GM23338 (cell line): ENCODE measurements around the gene KCNQ5. TPM values are rescaled to one million over a fixed set of nuclear protein-coding genes. Genes with fewer than 3 reads are reported as not detected.

Experiments
- ATAC-seq: fragments of 200-7000 bp; cut with Tn5 transposase; 3 replicates; pipeline ENCODE4 v1.9.1; 2020
- DNase-seq: peaks from one replicate; pipeline ENCODE4 v3.0.0-alpha.2; 2015; ENCODE audit warnings: low spot score
- H2AFZ ChIP-seq: fragments of 200-600 bp; sonication (generic); 2 replicates; pipeline ENCODE4 v1.8.0; 2016; ENCODE audit warnings: antibody characterized with exemption, mild to moderate bottlenecking, moderate library complexity
- H3F3A ChIP-seq: fragments of 200-600 bp; sonication (generic); replicated peaks from 2 replicates; pipeline ENCODE4 v1.8.0; 2017; ENCODE audit warnings: antibody characterized with exemption, mixed run types, low read depth
- H3K27ac ChIP-seq: fragments of 200-600 bp; sonication (generic); 2 replicates; pipeline ENCODE4 v1.6.1; 2016; ENCODE audit warnings: low read depth
- H3K27me3 ChIP-seq: fragments of 200-600 bp; sonication (generic); 2 replicates; pipeline ENCODE4 v1.8.0; 2016; ENCODE audit warnings: mild to moderate bottlenecking, mixed run types, moderate library complexity; ENCODE audit not compliant: insufficient read depth
- H3K36me3 ChIP-seq: fragments of 200-600 bp; sonication (generic); 2 replicates; pipeline ENCODE4 v1.8.0; 2016; ENCODE audit warnings: mild to moderate bottlenecking; ENCODE audit not compliant: insufficient read depth
- H3K4me1 ChIP-seq: fragments of 200-600 bp; sonication (generic); 2 replicates; pipeline ENCODE4 v1.8.0; 2016; ENCODE audit warnings: mild to moderate bottlenecking, moderate library complexity; ENCODE audit not compliant: insufficient read depth
- H3K4me2 ChIP-seq: fragments of 200-600 bp; sonication (generic); 2 replicates; pipeline ENCODE4 v1.7.1; 2017; ENCODE audit warnings: mixed run types
- H3K4me3 ChIP-seq: fragments of 200-600 bp; sonication (generic); 2 replicates; pipeline ENCODE4 v1.6.1; 2016; ENCODE audit warnings: mixed run types
- H3K79me2 ChIP-seq: fragments of 200-600 bp; sonication (generic); replicated peaks from 2 replicates; pipeline ENCODE4 v1.8.0; 2017; ENCODE audit warnings: mild to moderate bottlenecking; ENCODE audit not compliant: insufficient read depth
- H3K9me2 ChIP-seq: fragments of 200-600 bp; sonication (generic); 2 replicates; pipeline ENCODE4 v1.8.0; 2017; ENCODE audit not compliant: insufficient read depth
- H4K20me1 ChIP-seq: fragments of 200-600 bp; sonication (generic); replicated peaks from 2 replicates; pipeline ENCODE4 v1.8.0; 2017; ENCODE audit warnings: mild to moderate bottlenecking; ENCODE audit not compliant: insufficient read depth
- H3K27ac Mint-ChIP-seq: 2 replicates; pipeline ENCODE4 v1.8.0; 2020; ENCODE audit warnings: inconsistent platforms, mild to moderate bottlenecking, moderate library complexity, mixed read lengths
- H3K27me3 Mint-ChIP-seq: 3 replicates; pipeline ENCODE4 v1.8.0; 2022; ENCODE audit warnings: low read depth, mild to moderate bottlenecking, moderate library complexity, mixed read lengths, inconsistent platforms; ENCODE audit not compliant: insufficient read depth, poor library complexity
- H3K36me3 Mint-ChIP-seq: 3 replicates; pipeline ENCODE4 v1.8.0; 2021; ENCODE audit warnings: low read depth, mild to moderate bottlenecking, inconsistent platforms, moderate library complexity, mixed read lengths
- H3K4me1 Mint-ChIP-seq: 3 replicates; pipeline ENCODE4 v1.8.0; 2020; ENCODE audit warnings: mild to moderate bottlenecking, inconsistent platforms, mixed read lengths
- H3K4me3 Mint-ChIP-seq: 3 replicates; pipeline ENCODE4 v1.8.0; 2021; ENCODE audit warnings: moderate library complexity, mild to moderate bottlenecking, inconsistent platforms, mixed read lengths
- H3K9me3 Mint-ChIP-seq: 3 replicates; pipeline ENCODE4 v1.8.0; 2020; ENCODE audit warnings: moderate library complexity, mild to moderate bottlenecking, inconsistent platforms, mixed read lengths
- CREB1 ChIP-seq: fragments of 250-450 bp; sonication (Bioruptor Pico); IDR thresholded peaks from 2 replicates; pipeline ENCODE4 v1.5.0; 2020; ENCODE audit warnings: low read depth, mild to moderate bottlenecking, moderate library complexity
- EZH2phosphoT487 ChIP-seq: fragments of 200-600 bp; sonication (generic); IDR thresholded peaks from one replicate; pipeline ENCODE4 v1.8.1; 2018; ENCODE audit warnings: antibody characterized with exemption; ENCODE audit not compliant: unreplicated experiment
- JUNB ChIP-seq: IDR thresholded peaks from one replicate; pipeline ENCODE4 v1.6.1; 2016; ENCODE audit warnings: antibody characterized with exemption; ENCODE audit not compliant: unreplicated experiment
- POLR2AphosphoS5 ChIP-seq: IDR thresholded peaks from 2 replicates; pipeline ENCODE4 v1.6.1; 2016; ENCODE audit warnings: antibody characterized with exemption, low read depth
- STAT1 ChIP-seq: IDR thresholded peaks from one replicate; pipeline ENCODE4 v1.6.1; 2016; ENCODE audit warnings: antibody characterized with exemption; ENCODE audit not compliant: unreplicated experiment
- ZNF114 ChIP-seq: fragments of 250-450 bp; sonication (Bioruptor Pico); IDR thresholded peaks from 2 replicates; pipeline ENCODE4 v1.5.0; 2020; ENCODE audit warnings: mild to moderate bottlenecking, moderate library complexity
- ZNF331 ChIP-seq: fragments of 250-450 bp; sonication (Bioruptor Pico); IDR thresholded peaks from 2 replicates; pipeline ENCODE4 v1.5.0; 2020; ENCODE audit warnings: low read depth, mild to moderate bottlenecking, moderate library complexity
- polyA plus RNA-seq: library from polyadenylated mRNA; unstranded; fragments of >200 nt; fragmentation: Nextera tagmentation; extraction: Ambion mirVana; gene quantifications from 2 replicates; pipeline ENCODE4 v1.2.1, GENCODE V29; 2016
- total RNA-seq: library from RNA; depleted of rRNA; stranded (reverse); fragments of >200 nt; shearing (Covaris generic); gene quantifications from 2 replicates; pipeline ENCODE4 v1.2.3, GENCODE V29; 2014
- TF ChIP-seq, protein P1 (sequence below), 2 experiments: fragments of 200-600 bp in 1 of 2; sonication (generic) in 1 of 2; conservative IDR thresholded peaks; 2 replicates each; pipeline versions ENCODE4 v1.5.1 to v1.6.1; 2016 to 2017; ENCODE audit warnings: antibody characterized with exemption in 2 of 2, low read depth in 2 of 2, mild to moderate bottlenecking in 2 of 2, moderate library complexity in 1 of 2
- TF ChIP-seq, protein P2 (sequence below): fragments of 250-450 bp; sonication (Bioruptor Pico); IDR thresholded peaks from 2 replicates; pipeline ENCODE4 v1.5.0; 2020; ENCODE audit warnings: mild to moderate bottlenecking, moderate library complexity

Gene KCNQ5
- total and polyA plus RNA-seq, 2 experiments from 2014 or later, result 0.68 to 0.87 TPM

DNA sequence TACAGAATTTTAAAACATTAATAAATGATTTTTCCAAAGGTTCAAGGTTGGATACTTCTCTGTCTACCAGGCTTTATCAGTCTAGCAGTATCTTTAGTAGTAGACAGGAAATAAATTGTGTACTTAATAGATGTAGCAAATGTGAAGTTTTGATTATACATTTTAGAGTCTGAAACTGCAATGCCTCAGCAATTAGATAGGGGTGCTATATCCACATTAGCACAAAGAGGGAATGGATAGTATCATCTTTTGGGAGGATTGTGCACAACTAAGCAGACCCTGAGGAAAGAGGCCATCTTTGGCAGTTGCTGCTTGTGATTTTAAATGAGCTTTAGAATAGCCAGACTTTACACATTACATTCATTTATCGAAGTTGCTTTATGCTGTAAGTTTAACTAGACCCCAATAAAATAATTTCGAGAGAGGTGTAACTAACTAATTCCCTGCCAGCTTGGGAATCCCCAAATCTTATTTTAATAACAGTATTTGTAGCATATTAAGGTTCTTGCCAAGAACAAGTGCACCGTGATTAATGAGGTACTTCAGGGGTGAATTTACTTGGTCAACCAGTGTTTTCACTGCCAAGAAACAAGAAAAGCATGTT is 2.8 kb downstream of the KCNQ5 start:
- Histone ChIP-seq H3K36me3 (no peaks in the 10 kb centered on the region), H3F3A (no peaks in the 10 kb centered on the region), H3K27me3 (peaks cover 49% of the 10 kb centered on the region), H3K4me2 (no peak overlapping the region), H2AFZ (no peak overlapping the region), H3K4me1 (peaks cover 19% of the 10 kb centered on the region), H4K20me1 (no peaks in the 10 kb centered on the region), H3K79me2 (no peaks in the 10 kb centered on the region), H3K9me2 (no peaks in the 10 kb centered on the region), H3K27ac (no peak overlapping the region), H3K4me3 (no peak overlapping the region)
- peaks cover 19% of the 10 kb centered on the region for H3K4me1 Mint-ChIP-seq
- DNase-seq (peak; percentile 48), ATAC-seq (no peak)
- H3K36me3 Mint-ChIP-seq, result no peaks in the 10 kb centered on the region
- peaks cover 37% of the 10 kb centered on the region for H3K27me3 Mint-ChIP-seq
- H3K9me3 Mint-ChIP-seq, result no peaks in the 10 kb centered on the region; the same call in 1 of the 3 replicates
- no peak overlapping the region for H3K27ac Mint-ChIP-seq
- no peak overlapping the region for H3K4me3 Mint-ChIP-seq
- no peak for TF ChIP-seq STAT1
- TF ChIP-seq ZNF114 (CRISPR knock-in tag), result no peak
- no peak for TF ChIP-seq EZH2phosphoT487
- TF ChIP-seq, protein P1, sequence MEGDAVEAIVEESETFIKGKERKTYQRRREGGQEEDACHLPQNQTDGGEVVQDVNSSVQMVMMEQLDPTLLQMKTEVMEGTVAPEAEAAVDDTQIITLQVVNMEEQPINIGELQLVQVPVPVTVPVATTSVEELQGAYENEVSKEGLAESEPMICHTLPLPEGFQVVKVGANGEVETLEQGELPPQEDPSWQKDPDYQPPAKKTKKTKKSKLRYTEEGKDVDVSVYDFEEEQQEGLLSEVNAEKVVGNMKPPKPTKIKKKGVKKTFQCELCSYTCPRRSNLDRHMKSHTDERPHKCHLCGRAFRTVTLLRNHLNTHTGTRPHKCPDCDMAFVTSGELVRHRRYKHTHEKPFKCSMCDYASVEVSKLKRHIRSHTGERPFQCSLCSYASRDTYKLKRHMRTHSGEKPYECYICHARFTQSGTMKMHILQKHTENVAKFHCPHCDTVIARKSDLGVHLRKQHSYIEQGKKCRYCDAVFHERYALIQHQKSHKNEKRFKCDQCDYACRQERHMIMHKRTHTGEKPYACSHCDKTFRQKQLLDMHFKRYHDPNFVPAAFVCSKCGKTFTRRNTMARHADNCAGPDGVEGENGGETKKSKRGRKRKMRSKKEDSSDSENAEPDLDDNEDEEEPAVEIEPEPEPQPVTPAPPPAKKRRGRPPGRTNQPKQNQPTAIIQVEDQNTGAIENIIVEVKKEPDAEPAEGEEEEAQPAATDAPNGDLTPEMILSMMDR (conservative IDR thresholded peaks at IDR 0.05; ENCODE audit: low read depth in 2 of 2), result peak; percentile 58 to 77

DNA sequence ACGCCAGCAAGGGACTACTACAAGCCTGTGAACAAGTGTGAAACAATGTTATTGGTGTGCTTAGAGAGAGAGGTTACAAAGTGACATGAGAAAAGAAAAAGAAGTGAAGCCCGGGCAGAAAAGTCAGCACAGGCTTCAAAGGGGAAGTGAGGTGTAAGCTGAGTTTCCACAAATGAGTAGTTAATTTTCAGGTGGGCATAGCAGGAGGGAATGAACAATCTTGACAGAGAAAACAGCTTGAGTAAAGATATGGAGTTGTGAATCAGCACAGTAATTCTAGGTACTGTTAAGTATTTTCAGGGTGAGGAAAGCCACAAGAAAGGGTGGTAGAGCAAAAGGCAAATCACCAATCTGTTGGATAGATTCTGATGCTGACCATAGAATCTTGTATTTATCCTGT is 4.3 kb downstream of the KCNQ5 start:
- DNase-seq, result no peak
- H3K4me1 Mint-ChIP-seq, result peaks cover 4% of the 10 kb centered on the region
- no peaks in the 10 kb centered on the region; the same call in 1 of the 3 replicates for H3K9me3 Mint-ChIP-seq
- Histone ChIP-seq H3K4me1 (peaks cover 9% of the 10 kb centered on the region; the same call in 1 of the 2 replicates), H3K27me3 (peaks cover 34% of the 10 kb centered on the region), H3K79me2 (no peaks in the 10 kb centered on the region), H3K4me3 (no peak overlapping the region), H3F3A (no peaks in the 10 kb centered on the region), H3K9me2 (no peaks in the 10 kb centered on the region), H3K27ac (no peak overlapping the region), H4K20me1 (no peaks in the 10 kb centered on the region), H2AFZ (no peak overlapping the region), H3K4me2 (no peak overlapping the region), H3K36me3 (no peaks in the 10 kb centered on the region)
- no peak overlapping the region for H3K4me3 Mint-ChIP-seq
- no peak for TF ChIP-seq JUNB
- TF ChIP-seq, protein P2, sequence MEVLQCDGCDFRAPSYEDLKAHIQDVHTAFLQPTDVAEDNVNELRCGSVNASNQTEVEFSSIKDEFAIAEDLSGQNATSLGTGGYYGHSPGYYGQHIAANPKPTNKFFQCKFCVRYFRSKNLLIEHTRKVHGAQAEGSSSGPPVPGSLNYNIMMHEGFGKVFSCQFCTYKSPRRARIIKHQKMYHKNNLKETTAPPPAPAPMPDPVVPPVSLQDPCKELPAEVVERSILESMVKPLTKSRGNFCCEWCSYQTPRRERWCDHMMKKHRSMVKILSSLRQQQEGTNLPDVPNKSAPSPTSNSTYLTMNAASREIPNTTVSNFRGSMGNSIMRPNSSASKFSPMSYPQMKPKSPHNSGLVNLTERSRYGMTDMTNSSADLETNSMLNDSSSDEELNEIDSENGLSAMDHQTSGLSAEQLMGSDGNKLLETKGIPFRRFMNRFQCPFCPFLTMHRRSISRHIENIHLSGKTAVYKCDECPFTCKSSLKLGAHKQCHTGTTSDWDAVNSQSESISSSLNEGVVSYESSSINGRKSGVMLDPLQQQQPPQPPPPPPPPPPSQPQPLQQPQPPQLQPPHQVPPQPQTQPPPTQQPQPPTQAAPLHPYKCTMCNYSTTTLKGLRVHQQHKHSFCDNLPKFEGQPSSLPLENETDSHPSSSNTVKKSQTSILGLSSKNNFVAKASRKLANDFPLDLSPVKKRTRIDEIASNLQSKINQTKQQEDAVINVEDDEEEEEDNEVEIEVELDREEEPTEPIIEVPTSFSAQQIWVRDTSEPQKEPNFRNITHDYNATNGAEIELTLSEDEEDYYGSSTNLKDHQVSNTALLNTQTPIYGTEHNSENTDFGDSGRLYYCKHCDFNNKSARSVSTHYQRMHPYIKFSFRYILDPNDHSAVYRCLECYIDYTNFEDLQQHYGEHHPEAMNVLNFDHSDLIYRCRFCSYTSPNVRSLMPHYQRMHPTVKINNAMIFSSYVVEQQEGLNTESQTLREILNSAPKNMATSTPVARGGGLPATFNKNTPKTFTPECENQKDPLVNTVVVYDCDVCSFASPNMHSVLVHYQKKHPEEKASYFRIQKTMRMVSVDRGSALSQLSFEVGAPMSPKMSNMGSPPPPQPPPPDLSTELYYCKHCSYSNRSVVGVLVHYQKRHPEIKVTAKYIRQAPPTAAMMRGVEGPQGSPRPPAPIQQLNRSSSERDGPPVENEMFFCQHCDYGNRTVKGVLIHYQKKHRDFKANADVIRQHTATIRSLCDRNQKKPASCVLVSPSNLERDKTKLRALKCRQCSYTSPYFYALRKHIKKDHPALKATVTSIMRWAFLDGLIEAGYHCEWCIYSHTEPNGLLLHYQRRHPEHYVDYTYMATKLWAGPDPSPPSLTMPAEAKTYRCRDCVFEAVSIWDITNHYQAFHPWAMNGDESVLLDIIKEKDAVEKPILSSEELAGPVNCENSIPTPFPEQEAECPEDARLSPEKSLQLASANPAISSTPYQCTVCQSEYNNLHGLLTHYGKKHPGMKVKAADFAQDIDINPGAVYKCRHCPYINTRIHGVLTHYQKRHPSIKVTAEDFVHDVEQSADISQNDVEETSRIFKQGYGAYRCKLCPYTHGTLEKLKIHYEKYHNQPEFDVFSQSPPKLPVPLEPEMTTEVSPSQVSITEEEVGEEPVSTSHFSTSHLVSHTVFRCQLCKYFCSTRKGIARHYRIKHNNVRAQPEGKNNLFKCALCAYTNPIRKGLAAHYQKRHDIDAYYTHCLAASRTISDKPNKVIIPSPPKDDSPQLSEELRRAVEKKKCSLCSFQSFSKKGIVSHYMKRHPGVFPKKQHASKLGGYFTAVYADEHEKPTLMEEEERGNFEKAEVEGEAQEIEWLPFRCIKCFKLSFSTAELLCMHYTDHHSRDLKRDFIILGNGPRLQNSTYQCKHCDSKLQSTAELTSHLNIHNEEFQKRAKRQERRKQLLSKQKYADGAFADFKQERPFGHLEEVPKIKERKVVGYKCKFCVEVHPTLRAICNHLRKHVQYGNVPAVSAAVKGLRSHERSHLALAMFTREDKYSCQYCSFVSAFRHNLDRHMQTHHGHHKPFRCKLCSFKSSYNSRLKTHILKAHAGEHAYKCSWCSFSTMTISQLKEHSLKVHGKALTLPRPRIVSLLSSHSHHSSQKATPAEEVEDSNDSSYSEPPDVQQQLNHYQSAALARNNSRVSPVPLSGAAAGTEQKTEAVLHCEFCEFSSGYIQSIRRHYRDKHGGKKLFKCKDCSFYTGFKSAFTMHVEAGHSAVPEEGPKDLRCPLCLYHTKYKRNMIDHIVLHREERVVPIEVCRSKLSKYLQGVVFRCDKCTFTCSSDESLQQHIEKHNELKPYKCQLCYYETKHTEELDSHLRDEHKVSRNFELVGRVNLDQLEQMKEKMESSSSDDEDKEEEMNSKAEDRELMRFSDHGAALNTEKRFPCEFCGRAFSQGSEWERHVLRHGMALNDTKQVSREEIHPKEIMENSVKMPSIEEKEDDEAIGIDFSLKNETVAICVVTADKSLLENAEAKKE, result no peak
- no peak for TF ChIP-seq EZH2phosphoT487
- no peak for TF ChIP-seq STAT1
- TF ChIP-seq POLR2AphosphoS5, result no peak
- TF ChIP-seq ZNF331 (CRISPR knock-in tag), result no peak
- no peak for TF ChIP-seq ZNF114 (CRISPR knock-in tag)
- TF ChIP-seq, protein P1 (conservative IDR thresholded peaks at IDR 0.05; ENCODE audit: low read depth in 2 of 2), result no peak
- TF ChIP-seq CREB1 (CRISPR knock-in tag), result no peak
- no peak for ATAC-seq
- H3K27me3 Mint-ChIP-seq, result peaks cover 22% of the 10 kb centered on the region
- H3K27ac Mint-ChIP-seq, result no peak overlapping the region
- H3K36me3 Mint-ChIP-seq, result no peaks in the 10 kb centered on the region
